GM12878 (cell line): ENCODE results near the gene YPEL2. TPM values are rescaled to one million over a fixed set of nuclear protein-coding genes. Genes with fewer than 3 reads are reported as not detected.

ENCODE experiments used
- ATAC-seq: fragments of 200-7000 bp; cut with Tn5 transposase; 3 replicates; pipeline ENCODE4 v1.9.1; 2020; ENCODE audit warnings: mild to moderate bottlenecking, moderate library complexity
- BruUV-seq: library from RNA; stranded (reverse); fragments of 400-500 nt; replicated peaks from 2 replicates; lab custom pipeline; 2021; lab: Mats Ljungman, UMichigan
- CTCF ChIA-PET: fragments of 300-600 bp; sonication (Branson Sonifier 250); formaldehyde crosslinking; extraction: SDS; loops from one replicate; lab custom pipeline; 2021; ENCODE audit warnings: inconsistent platforms; lab: Yijun Ruan, JAX
- POLR2A ChIA-PET: fragments of 350-600 bp; formaldehyde crosslinking; extraction: SDS; loops from one replicate; lab custom pipeline; 2021; ENCODE audit warnings: inconsistent platforms; lab: Charles Lee
- RAD21 ChIA-PET: fragments of 300-600 bp; sonication (Branson Sonifier 250); formaldehyde crosslinking; loops from one replicate; lab custom pipeline; 2023; ENCODE audit warnings: antibody characterized with exemption; ENCODE audit not compliant: unreplicated experiment; lab: Charles Lee
- SMC1A ChIA-PET: fragments of 300-600 bp; sonication (Branson Sonifier 250); formaldehyde crosslinking; loops from one replicate; lab custom pipeline; 2023; ENCODE audit not compliant: unreplicated experiment, uncharacterized antibody; lab: Charles Lee
- DNase-seq: peaks from one replicate; pipeline ENCODE4 v3.0.0-alpha.2; 2011; ENCODE audit warnings: low read depth, low spot score
- FAIRE-seq: peaks from 3 replicates; lab custom pipeline; 2011; peaks lifted over from hg19 to GRCh38; lab: Jason Lieb, UNC
- H2AFZ ChIP-seq: 2 replicates; pipeline ENCODE4 v1.6.0; 2011; ENCODE audit warnings: low read depth, low read length, control low read depth; ENCODE audit not compliant: control insufficient read depth
- H3K27ac ChIP-seq: 2 replicates; pipeline ENCODE4 v1.5.1; 2011; ENCODE audit warnings: control low read depth; ENCODE audit not compliant: control insufficient read depth, insufficient read depth
- H3K27me3 ChIP-seq, 2 experiments: replicated peaks in 1 of 2; 2 replicates each; pipeline versions ENCODE4 v1.6.0 to v1.6.1; 2011; ENCODE audit warnings: low read length in 1 of 2; ENCODE audit not compliant: control insufficient read depth in 2 of 2, insufficient read depth in 2 of 2
- H3K36me3 ChIP-seq, 2 experiments: 2 replicates each; pipeline ENCODE4 v1.5.1; 2011; ENCODE audit warnings: low read length in 1 of 2; ENCODE audit not compliant: control insufficient read depth in 2 of 2, insufficient read depth in 2 of 2
- H3K4me1 ChIP-seq: 2 replicates; pipeline ENCODE4 v1.6.1; 2011; ENCODE audit warnings: mild to moderate bottlenecking, low read length, moderate library complexity, mixed read lengths; ENCODE audit not compliant: control insufficient read depth, insufficient read depth
- H3K4me2 ChIP-seq: 2 replicates; pipeline ENCODE4 v1.6.0; 2011; ENCODE audit warnings: control low read depth; ENCODE audit not compliant: control insufficient read depth, insufficient read depth
- H3K4me3 ChIP-seq: fragments of 200-600 bp; sonication (generic); 2 replicates; pipeline ENCODE4 v1.5.1; 2016
- H3K79me2 ChIP-seq: 2 replicates; pipeline ENCODE4 v1.6.0; 2011; ENCODE audit warnings: low read length; ENCODE audit not compliant: control insufficient read depth, insufficient read depth
- H3K9ac ChIP-seq: 2 replicates; pipeline ENCODE4 v1.8.0; 2011; ENCODE audit warnings: low read length, control low read depth, mixed read lengths; ENCODE audit not compliant: control insufficient read depth, insufficient read depth
- H3K9me3 ChIP-seq: replicated peaks from 3 replicates; pipeline ENCODE4 v1.5.1; 2011; ENCODE audit warnings: mild to moderate bottlenecking, low read length; ENCODE audit not compliant: control insufficient read depth, insufficient read depth
- H4K20me1 ChIP-seq: 2 replicates; pipeline ENCODE4 v1.6.0; 2011; ENCODE audit not compliant: control insufficient read depth, insufficient read depth
- BACH1 ChIP-seq: fragments of 450-650 bp; IDR thresholded peaks from 2 replicates; pipeline ENCODE4 v1.6.1; 2017; ENCODE audit warnings: mild to moderate bottlenecking, borderline replicate concordance
- FOXM1 ChIP-seq: IDR thresholded peaks from 2 replicates; pipeline ENCODE4 v1.6.1; 2012; ENCODE audit warnings: low read depth, mild to moderate bottlenecking, inconsistent platforms, low read length, moderate library complexity
- HDGF ChIP-seq: fragments of 450-650 bp; IDR thresholded peaks from 2 replicates; pipeline ENCODE4 v1.6.1; 2016; ENCODE audit warnings: antibody characterized with exemption
- RB1 ChIP-seq: fragments of 450-650 bp; formaldehyde crosslinking; IDR thresholded peaks from 2 replicates; pipeline ENCODE4 v1.6.1; 2017; ENCODE audit warnings: mild to moderate bottlenecking, borderline replicate concordance
- WGBS: methylation state at CpG from one replicate; pipeline ENCODE4 v1.1.6; 2016; ENCODE audit warnings: low lambda C conversion rate; ENCODE audit not compliant: insufficient replicate concordance, insufficient coverage; ENCODE audit errors: missing lambda C conversion rate; 5-methylcytosine and 5-hydroxymethylcytosine counted together
- in situ Hi-C: fragments of 300-500 bp; cut with MboI; formaldehyde crosslinking; loops from 9 replicates; pipeline ENCODE4 v1.14.3; 2018; ENCODE audit warnings: mixed read lengths
- intact Hi-C: fragments of 100-400 bp; cut with micrococcal nuclease; formaldehyde crosslinking; loops from one replicate; pipeline ENCODE4 v1.14.2; 2022; ENCODE audit not compliant: unreplicated experiment
- polyA plus RNA-seq, 11 experiments: library from polyadenylated mRNA; depleted of rRNA in 4 of 11; unstranded in 6 of 11; stranded (reverse) in 5 of 11; fragments of >200 nt; fragmentation: Nextera tagmentation in 4 of 11; fragmentation: Illumina TruSeq in 1 of 11; extraction: Ambion mirVana in 4 of 11; extraction: Trizol in 1 of 11; gene quantifications; 1 replicate in 1 of 11; 2 replicates in 10 of 11; pipeline versions ENCODE4 v1.2.1 to v1.2.3, GENCODE V29; 2011 to 2016; ENCODE audit warnings: inconsistent platforms in 2 of 11, missing spikeins in 2 of 11, low read depth in 1 of 11
- total RNA-seq, 4 experiments: library from RNA; depleted of rRNA in 3 of 4; stranded (reverse); fragments of >200 nt in 3 of 4; fragmentation: Illumina TruSeq in 1 of 4; extraction: Trizol in 1 of 4; gene quantifications; 2 replicates each; pipeline versions ENCODE4 v1.2.1 to v1.2.3, GENCODE V29; 2013 to 2021
- TF ChIP-seq, protein P1 (sequence below): IDR thresholded peaks from 2 replicates; pipeline ENCODE4 v1.6.1; 2011; ENCODE audit warnings: borderline replicate concordance, low read depth, mild to moderate bottlenecking, moderate library complexity, mixed read lengths, low read length; ENCODE audit not compliant: insufficient read depth; ENCODE audit errors: extremely low read length

YPEL2 gene
- total and polyA plus RNA-seq, 10 of the 15 experiments (the other 5 are each of a cell fraction or from before 2014, with no cell fraction given), result 0.11 to 8.1 (median 0.48) TPM

DNA sequence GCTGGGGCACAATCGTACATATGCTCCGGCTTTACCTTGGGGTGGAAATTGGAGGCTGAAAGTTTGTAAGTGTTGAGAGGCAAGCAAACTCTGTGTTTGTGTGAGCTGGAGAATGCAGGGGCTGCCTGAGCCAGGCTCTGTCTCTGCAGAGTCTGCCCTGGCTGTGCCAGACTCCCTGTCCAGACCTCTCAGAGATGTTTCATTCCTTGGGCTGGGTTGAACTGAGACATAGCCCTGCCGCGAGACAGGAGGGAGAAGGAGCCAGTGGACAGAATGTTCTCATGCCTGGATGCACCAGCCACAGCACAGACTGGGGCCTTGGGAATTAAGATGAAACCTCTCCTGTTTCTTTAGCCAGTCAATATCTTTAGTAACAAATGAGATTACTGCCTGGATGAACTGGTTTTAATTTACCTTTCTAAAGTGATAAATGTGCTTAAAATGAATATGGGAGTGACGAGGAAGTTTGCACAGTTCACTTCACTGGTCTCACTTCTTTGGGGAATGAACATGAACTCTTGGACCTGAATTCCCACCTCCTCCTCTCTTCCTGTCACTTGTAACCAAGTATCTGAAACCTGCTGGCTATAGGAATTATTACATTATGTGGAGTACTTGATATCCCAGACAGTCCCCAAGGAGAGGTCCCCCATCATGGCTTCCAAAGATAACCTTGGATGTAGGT is 40.1 kb downstream of the YPEL2 start:
- H3K4me3 ChIP-seq, result peak overlapping the region; percentile 18; the same call in 1 of the 2 replicates
- H2AFZ ChIP-seq, result no peak overlapping the region
- 80% methylated on average over 5 of the region's 5 CpGs for WGBS
- no TSS peak for BruUV-seq
- H3K27me3 ChIP-seq, result no peaks in the 10 kb centered on the region
- H3K4me2 ChIP-seq, result peak overlapping the region; percentile 70
- no peaks in the 10 kb centered on the region for H4K20me1 ChIP-seq
- no peaks in the 10 kb centered on the region for H3K79me2 ChIP-seq
- ChIA-PET POLR2A (interaction anchor here (0.6 to 0.8 kb wide), 2 partner anchors 9 to 86 kb away, joined by 3 read pairs; no protein-coding TSS in a partner anchor), SMC1A (interaction anchor here (1.8 to 4.6 kb wide), 2 partner anchors 10 to 19 kb away, joined by 4 to 25 read pairs; no protein-coding TSS in a partner anchor), CTCF (no interaction called here), RAD21 (interaction anchor here (0.6 to 1.2 kb wide), 2 partner anchors 9 to 453 kb away, joined by 3 to 4 read pairs; no protein-coding TSS in a partner anchor)
- no peaks in the 10 kb centered on the region; the same call in 2 of the 3 replicates for H3K9me3 ChIP-seq
- no peak for DNase-seq
- intact Hi-C loops, result loop anchor here (5.0 kb wide), 1 partner anchor 39 kb away; the partner anchor contains the start of gene YPEL2
- no peak overlapping the region; the same call in 1 of the 2 replicates for H3K9ac ChIP-seq
- in situ Hi-C loops, result no loop called here
- FAIRE-seq, result no peak
- H3K27ac ChIP-seq, result peak overlapping the region; percentile 64
- TF ChIP-seq, protein P1, sequence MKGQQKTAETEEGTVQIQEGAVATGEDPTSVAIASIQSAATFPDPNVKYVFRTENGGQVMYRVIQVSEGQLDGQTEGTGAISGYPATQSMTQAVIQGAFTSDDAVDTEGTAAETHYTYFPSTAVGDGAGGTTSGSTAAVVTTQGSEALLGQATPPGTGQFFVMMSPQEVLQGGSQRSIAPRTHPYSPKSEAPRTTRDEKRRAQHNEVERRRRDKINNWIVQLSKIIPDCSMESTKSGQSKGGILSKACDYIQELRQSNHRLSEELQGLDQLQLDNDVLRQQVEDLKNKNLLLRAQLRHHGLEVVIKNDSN, result peak; percentile 3
- TF ChIP-seq FOXM1, result no peak
- TF ChIP-seq BACH1, result no peak
- no peak for TF ChIP-seq RB1
- no peak for TF ChIP-seq HDGF
- H3K4me1 ChIP-seq, result peaks cover 59% of the 10 kb centered on the region
- no peaks in the 10 kb centered on the region for H3K36me3 ChIP-seq
- peak; percentile 17; the same call in 2 of the 3 replicates for ATAC-seq
